Measurements from ENCODE around the gene IL11RA.

- TF ChIP-seq ETV6 (IDR thresholded peaks at IDR 0.05; ENCODE audit: borderline replicate concordance in 1 of 2, low read depth in 2 of 2, low read length in 1 of 2) (no peak), ETV6 (CRISPR knock-in tag; IDR thresholded peaks at IDR 0.05; ENCODE audit: borderline replicate concordance) (no peak), SMAD1 (IDR thresholded peaks at IDR 0.05; ENCODE audit: low read depth, low read length, partially characterized antibody) (no peak)
- TF ChIP-seq, protein P1, sequence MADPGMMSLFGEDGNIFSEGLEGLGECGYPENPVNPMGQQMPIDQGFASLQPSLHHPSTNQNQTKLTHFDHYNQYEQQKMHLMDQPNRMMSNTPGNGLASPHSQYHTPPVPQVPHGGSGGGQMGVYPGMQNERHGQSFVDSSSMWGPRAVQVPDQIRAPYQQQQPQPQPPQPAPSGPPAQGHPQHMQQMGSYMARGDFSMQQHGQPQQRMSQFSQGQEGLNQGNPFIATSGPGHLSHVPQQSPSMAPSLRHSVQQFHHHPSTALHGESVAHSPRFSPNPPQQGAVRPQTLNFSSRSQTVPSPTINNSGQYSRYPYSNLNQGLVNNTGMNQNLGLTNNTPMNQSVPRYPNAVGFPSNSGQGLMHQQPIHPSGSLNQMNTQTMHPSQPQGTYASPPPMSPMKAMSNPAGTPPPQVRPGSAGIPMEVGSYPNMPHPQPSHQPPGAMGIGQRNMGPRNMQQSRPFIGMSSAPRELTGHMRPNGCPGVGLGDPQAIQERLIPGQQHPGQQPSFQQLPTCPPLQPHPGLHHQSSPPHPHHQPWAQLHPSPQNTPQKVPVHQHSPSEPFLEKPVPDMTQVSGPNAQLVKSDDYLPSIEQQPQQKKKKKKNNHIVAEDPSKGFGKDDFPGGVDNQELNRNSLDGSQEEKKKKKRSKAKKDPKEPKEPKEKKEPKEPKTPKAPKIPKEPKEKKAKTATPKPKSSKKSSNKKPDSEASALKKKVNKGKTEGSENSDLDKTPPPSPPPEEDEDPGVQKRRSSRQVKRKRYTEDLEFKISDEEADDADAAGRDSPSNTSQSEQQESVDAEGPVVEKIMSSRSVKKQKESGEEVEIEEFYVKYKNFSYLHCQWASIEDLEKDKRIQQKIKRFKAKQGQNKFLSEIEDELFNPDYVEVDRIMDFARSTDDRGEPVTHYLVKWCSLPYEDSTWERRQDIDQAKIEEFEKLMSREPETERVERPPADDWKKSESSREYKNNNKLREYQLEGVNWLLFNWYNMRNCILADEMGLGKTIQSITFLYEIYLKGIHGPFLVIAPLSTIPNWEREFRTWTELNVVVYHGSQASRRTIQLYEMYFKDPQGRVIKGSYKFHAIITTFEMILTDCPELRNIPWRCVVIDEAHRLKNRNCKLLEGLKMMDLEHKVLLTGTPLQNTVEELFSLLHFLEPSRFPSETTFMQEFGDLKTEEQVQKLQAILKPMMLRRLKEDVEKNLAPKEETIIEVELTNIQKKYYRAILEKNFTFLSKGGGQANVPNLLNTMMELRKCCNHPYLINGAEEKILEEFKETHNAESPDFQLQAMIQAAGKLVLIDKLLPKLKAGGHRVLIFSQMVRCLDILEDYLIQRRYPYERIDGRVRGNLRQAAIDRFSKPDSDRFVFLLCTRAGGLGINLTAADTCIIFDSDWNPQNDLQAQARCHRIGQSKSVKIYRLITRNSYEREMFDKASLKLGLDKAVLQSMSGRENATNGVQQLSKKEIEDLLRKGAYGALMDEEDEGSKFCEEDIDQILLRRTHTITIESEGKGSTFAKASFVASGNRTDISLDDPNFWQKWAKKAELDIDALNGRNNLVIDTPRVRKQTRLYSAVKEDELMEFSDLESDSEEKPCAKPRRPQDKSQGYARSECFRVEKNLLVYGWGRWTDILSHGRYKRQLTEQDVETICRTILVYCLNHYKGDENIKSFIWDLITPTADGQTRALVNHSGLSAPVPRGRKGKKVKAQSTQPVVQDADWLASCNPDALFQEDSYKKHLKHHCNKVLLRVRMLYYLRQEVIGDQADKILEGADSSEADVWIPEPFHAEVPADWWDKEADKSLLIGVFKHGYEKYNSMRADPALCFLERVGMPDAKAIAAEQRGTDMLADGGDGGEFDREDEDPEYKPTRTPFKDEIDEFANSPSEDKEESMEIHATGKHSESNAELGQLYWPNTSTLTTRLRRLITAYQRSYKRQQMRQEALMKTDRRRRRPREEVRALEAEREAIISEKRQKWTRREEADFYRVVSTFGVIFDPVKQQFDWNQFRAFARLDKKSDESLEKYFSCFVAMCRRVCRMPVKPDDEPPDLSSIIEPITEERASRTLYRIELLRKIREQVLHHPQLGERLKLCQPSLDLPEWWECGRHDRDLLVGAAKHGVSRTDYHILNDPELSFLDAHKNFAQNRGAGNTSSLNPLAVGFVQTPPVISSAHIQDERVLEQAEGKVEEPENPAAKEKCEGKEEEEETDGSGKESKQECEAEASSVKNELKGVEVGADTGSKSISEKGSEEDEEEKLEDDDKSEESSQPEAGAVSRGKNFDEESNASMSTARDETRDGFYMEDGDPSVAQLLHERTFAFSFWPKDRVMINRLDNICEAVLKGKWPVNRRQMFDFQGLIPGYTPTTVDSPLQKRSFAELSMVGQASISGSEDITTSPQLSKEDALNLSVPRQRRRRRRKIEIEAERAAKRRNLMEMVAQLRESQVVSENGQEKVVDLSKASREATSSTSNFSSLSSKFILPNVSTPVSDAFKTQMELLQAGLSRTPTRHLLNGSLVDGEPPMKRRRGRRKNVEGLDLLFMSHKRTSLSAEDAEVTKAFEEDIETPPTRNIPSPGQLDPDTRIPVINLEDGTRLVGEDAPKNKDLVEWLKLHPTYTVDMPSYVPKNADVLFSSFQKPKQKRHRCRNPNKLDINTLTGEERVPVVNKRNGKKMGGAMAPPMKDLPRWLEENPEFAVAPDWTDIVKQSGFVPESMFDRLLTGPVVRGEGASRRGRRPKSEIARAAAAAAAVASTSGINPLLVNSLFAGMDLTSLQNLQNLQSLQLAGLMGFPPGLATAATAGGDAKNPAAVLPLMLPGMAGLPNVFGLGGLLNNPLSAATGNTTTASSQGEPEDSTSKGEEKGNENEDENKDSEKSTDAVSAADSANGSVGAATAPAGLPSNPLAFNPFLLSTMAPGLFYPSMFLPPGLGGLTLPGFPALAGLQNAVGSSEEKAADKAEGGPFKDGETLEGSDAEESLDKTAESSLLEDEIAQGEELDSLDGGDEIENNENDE (IDR thresholded peaks at IDR 0.05; ENCODE audit: low read depth, low read length) = no peak
- TF ChIP-seq, protein P2, sequence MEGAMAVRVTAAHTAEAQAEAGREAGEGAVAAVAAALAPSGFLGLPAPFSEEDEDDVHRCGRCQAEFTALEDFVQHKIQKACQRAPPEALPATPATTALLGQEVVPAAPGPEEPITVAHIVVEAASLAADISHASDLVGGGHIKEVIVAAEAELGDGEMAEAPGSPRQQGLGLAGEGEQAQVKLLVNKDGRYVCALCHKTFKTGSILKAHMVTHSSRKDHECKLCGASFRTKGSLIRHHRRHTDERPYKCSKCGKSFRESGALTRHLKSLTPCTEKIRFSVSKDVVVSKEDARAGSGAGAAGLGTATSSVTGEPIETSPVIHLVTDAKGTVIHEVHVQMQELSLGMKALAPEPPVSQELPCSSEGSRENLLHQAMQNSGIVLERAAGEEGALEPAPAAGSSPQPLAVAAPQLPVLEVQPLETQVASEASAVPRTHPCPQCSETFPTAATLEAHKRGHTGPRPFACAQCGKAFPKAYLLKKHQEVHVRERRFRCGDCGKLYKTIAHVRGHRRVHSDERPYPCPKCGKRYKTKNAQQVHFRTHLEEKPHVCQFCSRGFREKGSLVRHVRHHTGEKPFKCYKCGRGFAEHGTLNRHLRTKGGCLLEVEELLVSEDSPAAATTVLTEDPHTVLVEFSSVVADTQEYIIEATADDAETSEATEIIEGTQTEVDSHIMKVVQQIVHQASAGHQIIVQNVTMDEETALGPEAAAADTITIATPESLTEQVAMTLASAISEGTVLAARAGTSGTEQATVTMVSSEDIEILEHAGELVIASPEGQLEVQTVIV (CRISPR knock-in tag; IDR thresholded peaks at IDR 0.05; ENCODE audit: borderline replicate concordance) = no peak
- TF ChIP-seq, protein P3, sequence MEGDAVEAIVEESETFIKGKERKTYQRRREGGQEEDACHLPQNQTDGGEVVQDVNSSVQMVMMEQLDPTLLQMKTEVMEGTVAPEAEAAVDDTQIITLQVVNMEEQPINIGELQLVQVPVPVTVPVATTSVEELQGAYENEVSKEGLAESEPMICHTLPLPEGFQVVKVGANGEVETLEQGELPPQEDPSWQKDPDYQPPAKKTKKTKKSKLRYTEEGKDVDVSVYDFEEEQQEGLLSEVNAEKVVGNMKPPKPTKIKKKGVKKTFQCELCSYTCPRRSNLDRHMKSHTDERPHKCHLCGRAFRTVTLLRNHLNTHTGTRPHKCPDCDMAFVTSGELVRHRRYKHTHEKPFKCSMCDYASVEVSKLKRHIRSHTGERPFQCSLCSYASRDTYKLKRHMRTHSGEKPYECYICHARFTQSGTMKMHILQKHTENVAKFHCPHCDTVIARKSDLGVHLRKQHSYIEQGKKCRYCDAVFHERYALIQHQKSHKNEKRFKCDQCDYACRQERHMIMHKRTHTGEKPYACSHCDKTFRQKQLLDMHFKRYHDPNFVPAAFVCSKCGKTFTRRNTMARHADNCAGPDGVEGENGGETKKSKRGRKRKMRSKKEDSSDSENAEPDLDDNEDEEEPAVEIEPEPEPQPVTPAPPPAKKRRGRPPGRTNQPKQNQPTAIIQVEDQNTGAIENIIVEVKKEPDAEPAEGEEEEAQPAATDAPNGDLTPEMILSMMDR (IDR thresholded peaks at IDR 0.05 in 2 of 3, conservative IDR thresholded peaks at IDR 0.05 in 1 of 3; ENCODE audit: insufficient read depth in 2 of 3, low read depth in 1 of 3, low read length in 3 of 3) = no peak
Measured at GRCh38 chr9:34707130-34707529, 55.1 kb downstream of the IL11RA start.
